ENCODE measurements around the gene GRM2. TPM values are rescaled to one million over a fixed set of nuclear protein-coding genes. Genes with fewer than 3 reads are reported as not detected.
A peak's percentile ranks its signal among the peaks of the same experiment; 100 is the strongest.
"Not testable (repeated sequence)": the region's sequence is repeated elsewhere in the genome, so short reads cannot be mapped to it uniquely, and the experiment has no call there.

The GRM2 gene
- total RNA-seq, 2 donors from 2014 or later, result 0.15 to 0.50 TPM

DNA sequence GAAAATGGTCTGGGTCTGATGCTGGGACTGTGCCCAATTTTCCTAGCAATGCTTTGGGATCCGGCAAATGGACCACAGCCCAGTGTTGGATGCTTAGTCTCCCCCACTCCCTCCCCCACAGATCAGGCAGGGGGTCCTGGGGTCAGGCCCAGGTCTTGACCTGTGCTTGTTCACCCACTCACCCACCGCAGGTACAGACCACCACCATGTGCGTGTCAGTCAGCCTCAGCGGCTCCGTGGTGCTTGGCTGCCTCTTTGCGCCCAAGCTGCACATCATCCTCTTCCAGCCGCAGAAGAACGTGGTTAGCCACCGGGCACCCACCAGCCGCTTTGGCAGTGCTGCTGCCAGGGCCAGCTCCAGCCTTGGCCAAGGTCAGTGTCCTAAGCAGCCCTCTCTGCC is 10.6 kb downstream of the GRM2 start:
- ATAC-seq (no peak), DNase-seq (no peak)
- intact Hi-C loops (cut with DNase I), result loop anchor here in 1 of 2 donors (10.0 kb wide), 1 partner anchor 87 kb away; no protein-coding TSS in a partner anchor

DNA sequence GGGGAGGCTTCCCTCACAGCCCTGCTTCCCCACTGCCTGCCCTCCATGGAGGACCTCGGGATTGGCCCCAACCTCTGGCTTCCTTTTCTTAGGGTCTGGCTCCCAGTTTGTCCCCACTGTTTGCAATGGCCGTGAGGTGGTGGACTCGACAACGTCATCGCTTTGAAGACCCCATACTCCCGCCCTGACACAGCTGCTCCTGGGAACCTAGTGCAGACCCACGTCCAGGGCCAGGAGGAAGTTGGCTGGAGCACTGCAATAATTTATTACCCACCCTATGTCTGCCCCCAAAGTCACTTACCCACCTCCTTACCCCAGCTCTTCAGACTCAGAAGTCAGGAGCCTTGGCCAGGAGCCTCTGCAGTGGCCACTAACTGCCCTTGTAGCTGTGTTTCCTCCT is 11.1 kb downstream of the GRM2 start:
- ATAC-seq (no peak), DNase-seq (no peak)
- intact Hi-C loops (cut with DNase I), result loop anchor here in 1 of 2 donors (10.0 kb wide), 1 partner anchor 87 kb away; no protein-coding TSS in a partner anchor

DNA sequence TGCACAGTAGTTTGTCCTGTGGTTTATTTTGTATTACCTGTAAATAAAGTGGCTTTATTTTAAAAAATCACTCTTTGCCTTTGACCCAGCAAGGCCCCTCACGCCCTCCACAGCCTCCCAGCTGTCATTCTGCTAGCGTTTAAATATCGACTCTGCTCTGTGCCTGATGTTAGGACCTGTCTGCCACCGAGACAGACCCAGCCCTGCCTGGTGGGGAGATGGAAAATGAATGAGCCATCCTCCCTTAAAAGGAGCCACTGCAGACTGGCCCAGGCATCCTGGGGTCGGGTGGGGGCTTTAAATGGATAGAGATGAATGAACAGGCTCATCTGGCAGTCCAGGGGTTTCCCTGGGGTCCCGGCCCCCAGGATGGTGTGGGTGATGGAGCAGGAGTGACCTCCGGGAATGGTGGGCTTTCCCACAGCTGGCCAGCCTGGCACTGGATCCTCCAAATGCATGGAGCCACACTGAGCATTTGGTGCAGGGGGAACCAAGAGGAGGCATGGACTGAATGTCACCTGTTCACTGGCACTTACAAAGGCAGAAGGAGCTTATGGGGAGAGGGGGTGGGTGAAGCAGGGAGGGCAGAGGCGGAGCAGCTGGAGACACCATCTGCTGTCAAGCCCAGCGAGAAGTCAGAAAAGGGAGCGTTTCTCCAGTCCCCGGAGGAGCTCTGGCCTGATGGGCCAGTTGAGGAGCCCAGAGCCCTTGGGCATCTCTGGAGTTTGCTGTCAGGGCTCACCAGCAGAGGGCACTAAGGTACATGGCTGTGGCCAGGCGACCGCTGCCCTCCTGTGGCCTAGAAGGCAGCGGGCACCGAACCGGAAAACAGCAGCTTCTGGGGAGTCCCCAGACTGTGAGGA is 11.9 kb downstream of the GRM2 start:
- intact Hi-C loops (cut with DNase I), result loop anchor here in 1 of 2 donors (10.0 kb wide), 1 partner anchor 86 kb away; no protein-coding TSS in a partner anchor
- ATAC-seq (peak; percentile 57 to 78), DNase-seq (peak; percentile 70)

DNA sequence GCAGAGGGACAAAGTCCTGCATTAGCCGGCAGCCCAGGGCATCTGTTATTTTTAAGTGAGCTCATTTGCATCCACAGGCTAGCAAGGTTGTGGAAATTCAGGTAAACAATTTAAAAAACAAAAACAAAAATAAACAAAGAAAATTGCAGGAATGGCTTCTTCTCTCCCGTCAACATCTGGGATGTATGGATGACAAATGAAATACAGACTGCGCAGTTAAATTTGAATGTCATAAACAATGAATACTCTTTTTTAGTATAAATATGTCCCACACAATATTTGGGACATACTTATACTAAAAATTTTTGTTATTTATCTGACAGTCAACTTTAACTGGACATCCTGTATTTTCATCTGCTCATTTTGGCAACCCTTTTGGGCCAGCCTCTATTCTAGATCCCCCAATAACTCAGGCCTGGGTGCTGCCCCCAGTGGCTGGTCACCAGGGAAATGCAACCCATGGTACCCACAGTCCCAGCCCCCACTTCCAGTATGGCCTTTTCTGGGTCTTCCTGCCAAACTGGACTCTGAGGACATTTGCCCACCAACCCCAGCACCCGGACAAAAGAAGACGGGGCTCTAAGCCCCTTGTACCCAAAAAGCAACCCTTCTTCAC is 12.7 kb downstream of the GRM2 start:
- intact Hi-C loops (cut with DNase I), result loop anchor here in 1 of 2 donors (10.0 kb wide), 1 partner anchor 85 kb away; no protein-coding TSS in a partner anchor
- DNase-seq, result no peak

DNA sequence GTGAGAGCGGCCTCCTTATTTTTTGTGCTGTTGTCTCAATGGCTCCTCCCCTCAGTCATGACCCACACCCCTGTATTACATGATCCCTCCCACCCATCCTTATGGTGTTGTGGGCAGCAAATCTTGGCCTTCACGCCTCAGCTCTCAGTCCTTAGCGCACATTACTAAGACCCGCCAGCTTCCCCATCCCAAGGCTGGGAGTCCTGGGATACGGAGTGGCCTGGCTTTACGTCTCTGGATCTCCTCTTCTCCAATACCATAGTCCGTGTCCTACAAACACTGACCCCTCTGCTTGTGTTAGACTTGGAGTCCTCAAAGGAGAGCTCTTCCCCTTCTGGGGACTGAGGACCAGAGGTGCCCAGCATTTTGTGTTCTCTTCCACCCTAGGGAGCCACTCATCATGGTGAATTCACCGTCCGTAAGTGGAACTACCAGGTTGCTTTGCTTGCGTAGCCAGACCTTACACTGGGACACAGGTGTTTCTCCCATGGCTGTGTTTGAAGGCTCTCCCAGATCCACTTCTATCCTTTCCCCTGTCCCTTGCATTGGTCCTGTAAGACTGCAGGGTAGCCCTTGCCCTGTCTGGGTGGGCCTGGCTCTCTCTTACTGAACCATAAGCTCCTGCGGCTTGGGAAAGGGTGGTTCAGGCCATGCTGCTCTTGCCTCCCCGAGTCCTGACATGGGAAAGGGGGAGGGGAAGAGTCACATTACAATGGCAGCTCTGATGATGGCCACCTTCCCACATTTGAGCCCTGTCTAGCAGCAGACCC is 13.6 kb downstream of the GRM2 start:
- ATAC-seq (no peak), DNase-seq (no peak)
- intact Hi-C loops (cut with DNase I), result no loop called here

More for the DNA sequence above, 12.7 kb downstream of the GRM2 start:
- no peak for ATAC-seq

DNA sequence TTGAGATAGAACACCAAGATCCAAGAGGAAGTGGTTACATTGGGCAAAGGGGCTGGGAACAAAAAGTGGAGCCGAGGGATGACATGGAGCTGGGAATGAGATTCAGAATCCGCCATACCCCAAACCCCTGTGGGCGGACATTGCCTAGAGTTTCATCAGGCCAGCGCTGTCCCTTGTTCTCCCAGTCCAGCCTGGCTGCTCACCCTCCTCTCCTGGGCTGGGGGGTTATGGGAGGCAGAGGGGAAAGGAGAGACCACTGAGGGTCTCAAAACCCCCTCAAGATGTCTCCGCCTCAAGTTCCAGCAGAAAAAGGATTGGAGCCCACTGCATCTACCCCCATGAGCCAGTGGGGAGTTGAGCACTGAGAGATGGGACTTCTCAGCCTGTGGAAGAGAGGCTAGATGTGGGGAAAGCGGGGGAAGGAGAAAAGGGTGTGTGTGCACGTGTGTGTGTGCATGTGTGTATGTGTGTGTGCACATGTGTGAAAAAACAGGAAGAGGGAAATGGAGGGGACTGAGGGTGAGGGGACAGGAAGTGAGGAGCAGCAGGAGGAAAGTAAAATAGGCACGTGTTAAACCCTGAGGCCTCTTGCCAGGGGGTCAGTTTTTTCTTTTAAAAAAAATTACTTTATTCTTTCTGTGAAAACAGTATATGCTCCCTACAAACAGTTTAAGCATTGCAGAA is 14.3 kb downstream of the GRM2 start:
- no peak for DNase-seq
- intact Hi-C loops (cut with DNase I), result no loop called here

DNA sequence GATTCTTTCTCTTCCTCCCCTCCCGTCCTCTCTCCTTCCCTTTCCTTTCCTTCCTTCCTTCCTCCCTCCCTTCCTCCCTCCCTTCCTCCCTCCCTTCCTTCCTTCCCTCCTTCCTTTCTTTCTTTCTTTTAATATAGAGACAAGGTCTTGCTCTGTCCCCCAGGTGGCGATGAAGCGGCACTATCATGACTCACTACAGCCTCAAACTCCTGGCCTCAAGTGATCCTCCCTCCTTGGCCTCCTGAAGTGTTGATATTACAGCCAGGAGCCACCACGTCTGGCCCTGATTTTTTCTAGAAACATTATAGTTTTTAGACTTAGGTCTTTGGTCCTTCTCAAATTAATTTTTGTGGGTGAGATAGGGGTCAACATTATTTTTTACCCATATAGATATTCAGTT is 15.5 kb downstream of the GRM2 start:
- intact Hi-C loops (cut with DNase I), result no loop called here
- ATAC-seq (no peak), DNase-seq (no peak)

More for the DNA sequence above, 14.3 kb downstream of the GRM2 start:
- no peak for ATAC-seq

DNA sequence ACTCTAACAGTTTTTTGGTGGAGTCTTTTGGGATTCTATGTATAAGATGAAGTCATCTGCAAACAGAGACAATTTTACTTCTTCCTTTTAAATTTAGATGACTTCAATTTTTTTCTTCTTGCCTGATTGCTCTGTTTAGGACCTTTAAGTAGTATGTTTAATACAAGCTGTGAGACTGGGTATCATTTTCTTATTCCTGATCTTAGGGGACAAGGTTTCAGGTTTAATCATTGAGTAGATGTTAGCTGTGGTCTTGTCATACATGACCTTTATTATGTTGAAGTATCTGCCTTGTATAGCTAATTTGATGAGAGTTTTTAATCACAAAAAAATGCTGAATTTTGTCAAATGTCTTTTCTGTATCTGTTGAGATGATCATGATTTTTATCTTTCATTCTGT is 20.6 kb downstream of the GRM2 start:
- intact Hi-C loops (cut with DNase I), result no loop called here
- no peak for ATAC-seq
- no peak for DNase-seq

DNA sequence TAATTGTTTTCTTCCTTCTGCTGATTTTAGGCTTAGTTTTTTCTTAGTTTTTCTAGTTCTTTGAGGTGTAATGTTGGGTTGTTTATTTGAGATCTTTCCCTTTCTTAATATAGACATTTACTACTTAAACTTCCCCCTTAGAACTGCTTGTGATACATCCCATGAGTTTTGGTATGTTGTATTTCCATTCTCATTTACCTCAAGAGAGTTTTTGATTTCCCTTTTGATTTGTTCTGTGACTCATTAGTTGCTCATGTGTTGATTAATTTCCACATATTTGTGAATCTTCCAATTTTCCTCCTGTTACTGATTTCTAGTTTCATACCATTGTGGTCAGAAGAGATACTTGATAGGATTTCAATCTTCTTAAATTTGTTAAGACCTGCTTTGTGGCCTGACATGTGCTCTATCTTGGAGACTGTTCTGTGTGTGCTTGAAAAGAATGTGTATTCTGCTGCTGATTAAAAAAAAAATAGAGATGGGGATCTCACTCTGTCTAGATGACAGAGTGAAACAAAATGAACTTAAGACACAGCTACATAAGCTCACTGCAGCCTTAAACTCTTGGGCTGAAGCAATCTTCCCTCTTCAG is 22.3 kb downstream of the GRM2 start:
- DNase-seq (no peak), ATAC-seq (no peak)
- intact Hi-C loops (cut with DNase I), result no loop called here

DNA sequence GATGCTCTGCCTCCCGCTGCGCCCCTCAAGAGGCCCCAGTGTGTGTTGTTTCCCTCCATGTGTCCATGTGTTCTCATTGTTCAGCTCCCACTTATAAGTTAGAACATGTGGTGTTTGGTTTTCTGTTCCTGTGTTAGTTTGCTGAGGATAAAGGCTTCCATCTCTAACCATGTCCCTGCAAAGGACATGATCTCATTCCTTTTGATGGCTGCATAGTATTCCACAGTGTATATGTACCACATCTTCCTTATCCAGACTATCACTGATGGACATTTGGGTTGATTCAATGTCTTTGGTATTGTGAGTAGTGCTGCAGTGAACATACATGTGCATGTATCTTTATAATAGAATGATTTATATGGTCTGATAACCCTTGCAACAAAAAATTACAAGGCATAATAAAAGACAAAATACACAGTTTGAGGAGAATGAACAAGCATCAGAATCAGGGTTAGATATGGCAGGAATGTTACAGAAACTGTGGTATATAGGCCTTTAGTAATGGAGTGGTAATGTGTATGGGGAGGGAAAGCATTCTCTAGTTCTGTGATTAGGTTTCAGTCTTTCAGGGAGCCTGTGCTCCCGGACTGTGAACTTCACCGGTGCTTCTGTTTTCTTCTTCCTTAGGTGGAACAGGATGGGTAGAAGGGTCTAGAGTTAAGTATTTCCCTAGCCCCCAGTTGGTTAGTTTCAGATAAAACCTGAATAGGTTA is 27.1 kb downstream of the GRM2 start:
- ATAC-seq, result no peak
- DNase-seq, result no peak
- intact Hi-C loops (cut with DNase I), result no loop called here

DNA sequence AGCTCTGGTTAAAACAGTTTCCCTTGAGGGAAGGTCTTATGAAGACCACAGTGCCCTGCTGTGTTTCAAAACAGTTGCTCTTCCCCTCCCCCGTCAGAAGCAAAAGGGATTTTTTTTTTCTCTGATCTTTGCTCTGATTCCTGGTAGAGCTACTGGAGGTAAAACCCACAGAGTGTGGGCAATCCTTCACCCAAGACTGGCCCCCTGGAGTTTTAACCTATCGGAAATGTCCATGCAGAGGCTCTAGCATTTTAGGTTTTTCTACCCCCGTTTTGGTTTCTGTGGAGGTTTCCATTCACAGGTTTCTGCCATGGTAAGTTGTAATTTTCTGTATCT is 27.7 kb downstream of the GRM2 start:
- ATAC-seq (no peak), DNase-seq (no peak)
- intact Hi-C loops (cut with DNase I), result no loop called here

DNA sequence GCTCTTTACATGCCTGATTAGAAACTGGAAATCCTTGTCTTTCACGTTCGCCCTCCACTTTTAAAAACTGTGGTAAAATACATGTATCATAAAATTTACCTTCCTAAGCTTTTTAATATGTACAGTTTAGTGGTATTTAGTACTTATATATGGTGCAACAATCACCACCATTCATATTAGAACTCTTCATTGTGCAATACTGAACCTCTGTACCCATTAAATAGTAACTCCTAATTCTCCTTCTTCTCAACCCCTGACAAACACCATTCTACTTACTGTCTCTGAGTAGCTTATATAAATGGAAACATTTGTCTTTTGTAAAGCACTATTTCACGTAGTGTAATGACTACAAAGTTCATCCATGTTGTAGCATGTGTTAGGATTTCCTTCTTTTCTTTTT is 28.2 kb downstream of the GRM2 start:
- intact Hi-C loops (cut with DNase I), result no loop called here
- DNase-seq, result no peak

DNA sequence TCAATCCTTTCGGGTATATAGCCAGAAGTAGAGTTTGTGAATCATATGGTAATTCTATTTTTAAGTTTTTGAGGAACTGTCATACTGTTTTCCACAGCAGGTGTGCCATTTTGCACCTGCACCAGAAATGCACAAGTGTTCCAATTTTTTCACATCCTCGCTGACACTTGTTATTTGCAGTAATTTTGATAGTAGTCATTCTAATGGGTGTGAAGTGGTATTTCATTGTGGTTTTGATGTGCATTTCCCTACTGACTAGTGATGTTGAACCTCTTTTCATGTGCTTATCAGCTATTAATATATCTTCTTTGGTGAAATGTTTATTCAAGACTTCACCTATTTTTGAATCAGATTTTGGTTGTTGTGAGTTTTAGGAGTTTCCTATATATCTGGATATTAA is 29.1 kb downstream of the GRM2 start:
- DNase-seq, result no peak
- intact Hi-C loops (cut with DNase I), result no loop called here
- no peak for ATAC-seq

More for the DNA sequence above, 28.2 kb downstream of the GRM2 start:
- ATAC-seq, result no peak

DNA sequence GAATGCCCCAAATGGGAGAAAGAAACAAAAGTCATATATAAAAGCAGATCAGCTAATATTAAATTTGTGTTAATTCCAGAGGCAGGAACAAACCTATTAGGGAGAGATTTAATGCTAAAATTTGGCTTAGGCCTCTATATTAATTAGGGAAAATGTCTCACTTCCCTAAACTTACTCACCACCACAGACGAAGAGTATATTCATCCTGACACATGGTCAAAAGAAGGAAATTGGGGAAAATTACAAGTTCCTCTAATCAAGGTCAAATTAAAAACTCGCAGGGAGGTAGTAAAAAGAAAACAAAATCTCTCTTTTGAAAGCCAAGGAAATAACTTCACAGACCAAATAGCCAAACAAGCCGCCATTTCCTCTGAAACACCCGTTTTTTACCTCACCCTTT is 32.2 kb downstream of the GRM2 start:
- DNase-seq (no peak), ATAC-seq (no peak)
- intact Hi-C loops (cut with DNase I), result no loop called here

DNA sequence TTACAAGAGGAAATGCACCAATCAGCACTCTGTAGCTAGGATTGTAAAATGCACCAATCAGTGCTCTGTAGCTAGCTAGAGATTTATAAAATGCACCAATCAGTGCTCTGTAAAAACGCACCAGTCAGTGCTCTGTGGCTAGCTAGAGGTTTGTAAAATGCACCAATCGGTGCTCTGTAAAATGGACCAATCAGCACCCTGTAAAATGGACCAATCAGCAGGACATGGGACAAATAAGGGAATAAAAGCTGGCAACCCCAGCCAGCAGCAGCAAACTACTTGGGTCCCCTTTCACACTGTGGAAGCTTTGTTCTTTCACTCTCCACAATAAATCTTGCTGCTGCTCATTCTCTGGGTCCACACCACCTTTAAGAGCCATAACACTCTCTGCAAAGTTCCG is 35.5 kb downstream of the GRM2 start:
- intact Hi-C loops (cut with DNase I), result not testable (repeated sequence)

DNA sequence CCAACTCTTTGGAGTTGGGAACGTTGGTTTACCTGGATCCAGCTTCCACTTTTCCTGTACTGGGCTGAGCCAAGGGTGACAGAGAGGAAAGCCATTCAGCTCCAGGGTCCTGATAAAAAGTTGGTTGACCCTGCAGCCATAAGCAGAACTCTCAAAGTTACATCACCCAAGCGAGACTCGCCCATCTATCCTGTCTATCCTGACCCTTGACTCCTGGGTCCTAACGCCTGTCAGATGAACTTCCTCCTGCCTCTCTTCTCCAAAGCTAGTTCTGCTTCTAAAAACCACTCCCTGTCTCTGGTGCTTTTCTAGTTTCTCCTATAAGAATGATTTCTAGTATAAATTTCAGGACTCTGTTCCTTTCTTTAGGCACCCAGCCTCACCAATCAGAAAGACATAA is 36.1 kb downstream of the GRM2 start:
- ATAC-seq; intact Hi-C loops (cut with DNase I); DNase-seq: not testable (repeated sequence)

More for the DNA sequence above, 35.5 kb downstream of the GRM2 start:
- DNase-seq, ATAC-seq: not testable (repeated sequence)

DNA sequence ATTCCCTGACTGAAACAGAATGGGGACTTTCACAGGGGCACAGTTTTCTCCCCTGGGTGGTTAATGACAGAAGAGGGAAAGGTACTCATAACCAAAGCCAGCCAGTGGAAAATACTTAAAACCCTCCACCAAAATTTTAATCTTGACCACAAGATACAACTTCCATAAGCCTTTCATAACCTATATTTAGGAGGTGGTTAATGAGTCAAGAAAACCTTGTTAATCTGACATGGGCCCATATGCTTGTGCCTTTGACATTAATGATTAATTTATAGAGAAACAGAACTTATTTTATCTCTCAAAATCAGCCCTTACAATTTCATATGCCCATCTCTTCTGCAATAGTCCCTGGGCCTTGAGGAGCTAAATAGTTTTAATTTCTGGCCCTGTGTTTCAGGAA is 41.0 kb downstream of the GRM2 start:
- ATAC-seq (no peak), DNase-seq (no peak)
- intact Hi-C loops (cut with DNase I), result no loop called here

DNA sequence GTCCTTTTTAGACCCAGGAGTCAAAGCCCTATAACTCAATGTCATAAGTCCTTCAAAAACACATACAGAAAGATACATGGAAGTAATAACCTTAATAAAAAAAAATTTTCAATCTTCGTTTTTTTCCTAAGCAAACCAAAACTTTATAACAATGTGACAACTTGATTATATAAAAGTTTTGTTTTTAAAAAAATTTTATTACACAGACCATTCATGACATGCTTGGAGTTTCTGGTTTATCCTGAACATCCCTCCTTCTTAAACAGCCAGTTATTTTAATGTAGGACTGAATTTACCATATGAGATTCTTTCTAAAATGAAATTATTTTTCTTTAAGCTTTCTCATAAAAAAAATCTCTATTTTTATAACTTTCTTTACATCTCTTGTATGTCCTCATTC is 41.5 kb downstream of the GRM2 start:
- intact Hi-C loops (cut with DNase I), result no loop called here
- ATAC-seq (no peak), DNase-seq (no peak)
